ENCODE measurements around the gene MAP2K1. TPM values are rescaled to one million over a fixed set of nuclear protein-coding genes. Genes with fewer than 3 reads are reported as not detected.

MAP2K1 gene
- total RNA-seq, 1 experiment from 2014 or later: 56.8 TPM

- intact Hi-C loops (cut with micrococcal nuclease; ENCODE audit: unreplicated experiment): no loop called here
- H3K27me3 ChIP-seq (replicated peaks; ENCODE audit: insufficient read depth, low read depth, low read length, poor library complexity): no peaks in the 10 kb centered on the region
- H3K4me1 ChIP-seq (ENCODE audit: insufficient read depth, low read length, poor library complexity, severe bottlenecking): no peaks in the 10 kb centered on the region
- no peak overlapping the region for H3K4me3 ChIP-seq (ENCODE audit: low read depth, low read length, poor library complexity, severe bottlenecking)
- H3K9me3 ChIP-seq (ENCODE audit: low read depth, low read length, poor library complexity, severe bottlenecking): no peaks in the 10 kb centered on the region
- no TSS peak for BruUV-seq (replicated peaks)
- H3K27ac ChIP-seq (ENCODE audit: low read depth, low read length, poor library complexity, severe bottlenecking): no peak overlapping the region
- no peak for DNase-seq (ENCODE audit: low spot score)
- TF ChIP-seq CTCF (conservative IDR thresholded peaks at IDR 0.05; ENCODE audit: low read depth, low read length) (no peak), EZH2 (IDR thresholded peaks at IDR 0.05; ENCODE audit: borderline replicate concordance, low read depth, low read length, poor library complexity, severe bottlenecking) (no peak)
- POLR2A ChIA-PET (ENCODE audit: low non-redundant PET): no interaction called here
- CTCF ChIA-PET: no interaction called here
- peaks cover 46% of the 10 kb centered on the region for H3K36me3 ChIP-seq (ENCODE audit: insufficient read depth, low read length, poor library complexity, severe bottlenecking)
These were observed 101.8 kb downstream of the MAP2K1 start for GRCh38 chr15:66488525-66488924.

GRCh38 chr15:66489179-66489791 lies 102.6 kb downstream of the MAP2K1 start:
- no peak for DNase-seq (ENCODE audit: low spot score)
- Histone ChIP-seq H3K4me3 (ENCODE audit: low read depth, low read length, poor library complexity, severe bottlenecking) (no peak overlapping the region), H3K27ac (ENCODE audit: low read depth, low read length, poor library complexity, severe bottlenecking) (no peak overlapping the region), H3K36me3 (ENCODE audit: insufficient read depth, low read length, poor library complexity, severe bottlenecking) (peaks cover 53% of the 10 kb centered on the region), H3K9me3 (ENCODE audit: low read depth, low read length, poor library complexity, severe bottlenecking) (no peaks in the 10 kb centered on the region), H3K27me3 (replicated peaks; ENCODE audit: insufficient read depth, low read depth, low read length, poor library complexity) (no peaks in the 10 kb centered on the region), H3K4me1 (ENCODE audit: insufficient read depth, low read length, poor library complexity, severe bottlenecking) (no peaks in the 10 kb centered on the region)
- intact Hi-C loops (cut with micrococcal nuclease; ENCODE audit: unreplicated experiment): no loop called here
- BruUV-seq (replicated peaks): no TSS peak
- POLR2A ChIA-PET (ENCODE audit: low non-redundant PET): no interaction called here
- TF ChIP-seq EZH2 (IDR thresholded peaks at IDR 0.05; ENCODE audit: borderline replicate concordance, low read depth, low read length, poor library complexity, severe bottlenecking) (no peak), CTCF (conservative IDR thresholded peaks at IDR 0.05; ENCODE audit: low read depth, low read length) (no peak)
- CTCF ChIA-PET: no interaction called here

GRCh38 chr15:66491846-66492245 lies 105.1 kb downstream of the MAP2K1 start:
- POLR2A ChIA-PET (ENCODE audit: low non-redundant PET): no interaction called here
- H3K9me3 ChIP-seq (ENCODE audit: low read depth, low read length, poor library complexity, severe bottlenecking): no peaks in the 10 kb centered on the region
- H3K27ac ChIP-seq (ENCODE audit: low read depth, low read length, poor library complexity, severe bottlenecking): no peak overlapping the region
- DNase-seq (ENCODE audit: low spot score): no peak
- TF ChIP-seq CTCF (conservative IDR thresholded peaks at IDR 0.05; ENCODE audit: low read depth, low read length) (no peak), EZH2 (IDR thresholded peaks at IDR 0.05; ENCODE audit: borderline replicate concordance, low read depth, low read length, poor library complexity, severe bottlenecking) (no peak)
- no peaks in the 10 kb centered on the region for H3K27me3 ChIP-seq (replicated peaks; ENCODE audit: insufficient read depth, low read depth, low read length, poor library complexity)
- intact Hi-C loops (cut with micrococcal nuclease; ENCODE audit: unreplicated experiment): no loop called here
- H3K36me3 ChIP-seq (ENCODE audit: insufficient read depth, low read length, poor library complexity, severe bottlenecking): peaks cover 47% of the 10 kb centered on the region
- no peak overlapping the region for H3K4me3 ChIP-seq (ENCODE audit: low read depth, low read length, poor library complexity, severe bottlenecking)
- CTCF ChIA-PET: interaction anchor here (0.5 kb wide), 1 partner anchor 697 kb away, joined by 5 read pairs; no protein-coding TSS in a partner anchor
- no peaks in the 10 kb centered on the region for H3K4me1 ChIP-seq (ENCODE audit: insufficient read depth, low read length, poor library complexity, severe bottlenecking)
- no TSS peak for BruUV-seq (replicated peaks)

Data from A673 (cell line).